GM23338 (cell line): ENCODE measurements around the gene QKI. TPM values are rescaled to one million over a fixed set of nuclear protein-coding genes. Genes with fewer than 3 reads are reported as not detected.

Experiments used
- ATAC-seq: fragments of 200-7000 bp; cut with Tn5 transposase; 3 replicates; pipeline ENCODE4 v1.9.1; 2020
- DNase-seq: peaks from one replicate; pipeline ENCODE4 v3.0.0-alpha.2; 2015; ENCODE audit warnings: low spot score
- H2AFZ ChIP-seq: fragments of 200-600 bp; sonication (generic); 2 replicates; pipeline ENCODE4 v1.8.0; 2016; ENCODE audit warnings: antibody characterized with exemption, mild to moderate bottlenecking, moderate library complexity
- H3F3A ChIP-seq: fragments of 200-600 bp; sonication (generic); replicated peaks from 2 replicates; pipeline ENCODE4 v1.8.0; 2017; ENCODE audit warnings: antibody characterized with exemption, mixed run types, low read depth
- H3K27ac ChIP-seq: fragments of 200-600 bp; sonication (generic); 2 replicates; pipeline ENCODE4 v1.6.1; 2016; ENCODE audit warnings: low read depth
- H3K27me3 ChIP-seq: fragments of 200-600 bp; sonication (generic); 2 replicates; pipeline ENCODE4 v1.8.0; 2016; ENCODE audit warnings: mild to moderate bottlenecking, mixed run types, moderate library complexity; ENCODE audit not compliant: insufficient read depth
- H3K36me3 ChIP-seq: fragments of 200-600 bp; sonication (generic); 2 replicates; pipeline ENCODE4 v1.8.0; 2016; ENCODE audit warnings: mild to moderate bottlenecking; ENCODE audit not compliant: insufficient read depth
- H3K4me1 ChIP-seq: fragments of 200-600 bp; sonication (generic); 2 replicates; pipeline ENCODE4 v1.8.0; 2016; ENCODE audit warnings: mild to moderate bottlenecking, moderate library complexity; ENCODE audit not compliant: insufficient read depth
- H3K4me2 ChIP-seq: fragments of 200-600 bp; sonication (generic); 2 replicates; pipeline ENCODE4 v1.7.1; 2017; ENCODE audit warnings: mixed run types
- H3K4me3 ChIP-seq: fragments of 200-600 bp; sonication (generic); 2 replicates; pipeline ENCODE4 v1.6.1; 2016; ENCODE audit warnings: mixed run types
- H3K79me2 ChIP-seq: fragments of 200-600 bp; sonication (generic); replicated peaks from 2 replicates; pipeline ENCODE4 v1.8.0; 2017; ENCODE audit warnings: mild to moderate bottlenecking; ENCODE audit not compliant: insufficient read depth
- H3K9me2 ChIP-seq: fragments of 200-600 bp; sonication (generic); 2 replicates; pipeline ENCODE4 v1.8.0; 2017; ENCODE audit not compliant: insufficient read depth
- H4K20me1 ChIP-seq: fragments of 200-600 bp; sonication (generic); replicated peaks from 2 replicates; pipeline ENCODE4 v1.8.0; 2017; ENCODE audit warnings: mild to moderate bottlenecking; ENCODE audit not compliant: insufficient read depth
- H3K27ac Mint-ChIP-seq: 2 replicates; pipeline ENCODE4 v1.8.0; 2020; ENCODE audit warnings: inconsistent platforms, mild to moderate bottlenecking, moderate library complexity, mixed read lengths
- H3K27me3 Mint-ChIP-seq: 3 replicates; pipeline ENCODE4 v1.8.0; 2022; ENCODE audit warnings: low read depth, mild to moderate bottlenecking, moderate library complexity, mixed read lengths, inconsistent platforms; ENCODE audit not compliant: insufficient read depth, poor library complexity
- H3K36me3 Mint-ChIP-seq: 3 replicates; pipeline ENCODE4 v1.8.0; 2021; ENCODE audit warnings: low read depth, mild to moderate bottlenecking, inconsistent platforms, moderate library complexity, mixed read lengths
- H3K4me1 Mint-ChIP-seq: 3 replicates; pipeline ENCODE4 v1.8.0; 2020; ENCODE audit warnings: mild to moderate bottlenecking, inconsistent platforms, mixed read lengths
- H3K4me3 Mint-ChIP-seq: 3 replicates; pipeline ENCODE4 v1.8.0; 2021; ENCODE audit warnings: moderate library complexity, mild to moderate bottlenecking, inconsistent platforms, mixed read lengths
- H3K9me3 Mint-ChIP-seq: 3 replicates; pipeline ENCODE4 v1.8.0; 2020; ENCODE audit warnings: moderate library complexity, mild to moderate bottlenecking, inconsistent platforms, mixed read lengths
- EZH2phosphoT487 ChIP-seq: fragments of 200-600 bp; sonication (generic); IDR thresholded peaks from one replicate; pipeline ENCODE4 v1.8.1; 2018; ENCODE audit warnings: antibody characterized with exemption; ENCODE audit not compliant: unreplicated experiment
- JUNB ChIP-seq: IDR thresholded peaks from one replicate; pipeline ENCODE4 v1.6.1; 2016; ENCODE audit warnings: antibody characterized with exemption; ENCODE audit not compliant: unreplicated experiment
- POLR2AphosphoS5 ChIP-seq: IDR thresholded peaks from 2 replicates; pipeline ENCODE4 v1.6.1; 2016; ENCODE audit warnings: antibody characterized with exemption, low read depth
- REST ChIP-seq: IDR thresholded peaks from one replicate; pipeline ENCODE4 v1.6.1; 2018; ENCODE audit warnings: antibody characterized with exemption; ENCODE audit not compliant: unreplicated experiment
- STAT1 ChIP-seq: IDR thresholded peaks from one replicate; pipeline ENCODE4 v1.6.1; 2016; ENCODE audit warnings: antibody characterized with exemption; ENCODE audit not compliant: unreplicated experiment
- ZNF114 ChIP-seq: fragments of 250-450 bp; sonication (Bioruptor Pico); IDR thresholded peaks from 2 replicates; pipeline ENCODE4 v1.5.0; 2020; ENCODE audit warnings: mild to moderate bottlenecking, moderate library complexity
- ZNF462 ChIP-seq: fragments of 250-450 bp; sonication (Bioruptor Pico); IDR thresholded peaks from 2 replicates; pipeline ENCODE4 v1.5.0; 2020; ENCODE audit warnings: mild to moderate bottlenecking, moderate library complexity
- polyA plus RNA-seq: library from polyadenylated mRNA; unstranded; fragments of >200 nt; fragmentation: Nextera tagmentation; extraction: Ambion mirVana; gene quantifications from 2 replicates; pipeline ENCODE4 v1.2.1, GENCODE V29; 2016
- total RNA-seq: library from RNA; depleted of rRNA; stranded (reverse); fragments of >200 nt; shearing (Covaris generic); gene quantifications from 2 replicates; pipeline ENCODE4 v1.2.3, GENCODE V29; 2014

The QKI gene
- total and polyA plus RNA-seq, 2 experiments from 2014 or later, result 60.8 to 159 TPM

- peaks cover 23% of the 10 kb centered on the region for H3K4me1 Mint-ChIP-seq
- TF ChIP-seq REST, result no peak
- no peak for TF ChIP-seq EZH2phosphoT487
- Histone ChIP-seq H3F3A (no peaks in the 10 kb centered on the region), H3K4me1 (peaks cover 15% of the 10 kb centered on the region), H2AFZ (no peak overlapping the region), H3K27me3 (no peaks in the 10 kb centered on the region), H3K36me3 (no peaks in the 10 kb centered on the region), H3K27ac (no peak overlapping the region), H3K4me3 (no peak overlapping the region), H3K9me2 (no peaks in the 10 kb centered on the region), H3K79me2 (no peaks in the 10 kb centered on the region), H4K20me1 (no peaks in the 10 kb centered on the region), H3K4me2 (no peak overlapping the region)
- H3K27ac Mint-ChIP-seq, result no peak overlapping the region
- ATAC-seq (no peak), DNase-seq (no peak)
- peaks cover 8% of the 10 kb centered on the region for H3K27me3 Mint-ChIP-seq
- H3K4me3 Mint-ChIP-seq, result no peak overlapping the region
- no peaks in the 10 kb centered on the region for H3K36me3 Mint-ChIP-seq
- no peaks in the 10 kb centered on the region for H3K9me3 Mint-ChIP-seq
Measured at GRCh38 chr6:163392533-163392932, 22.0 kb upstream of the QKI start.

GRCh38 chr6:163393923-163394322 lies 20.6 kb upstream of the QKI start:
- Histone ChIP-seq H3K4me2 (no peak overlapping the region), H3K36me3 (no peaks in the 10 kb centered on the region), H2AFZ (no peak overlapping the region), H3K79me2 (no peaks in the 10 kb centered on the region), H3F3A (no peaks in the 10 kb centered on the region), H4K20me1 (no peaks in the 10 kb centered on the region), H3K27ac (no peak overlapping the region), H3K9me2 (no peaks in the 10 kb centered on the region), H3K4me1 (peaks cover 17% of the 10 kb centered on the region), H3K27me3 (no peaks in the 10 kb centered on the region), H3K4me3 (no peak overlapping the region)
- ATAC-seq (no peak), DNase-seq (no peak)
- H3K27me3 Mint-ChIP-seq, result peaks cover 9% of the 10 kb centered on the region
- no peak overlapping the region for H3K4me3 Mint-ChIP-seq
- no peak overlapping the region for H3K27ac Mint-ChIP-seq
- no peaks in the 10 kb centered on the region for H3K9me3 Mint-ChIP-seq
- H3K4me1 Mint-ChIP-seq, result peaks cover 37% of the 10 kb centered on the region
- H3K36me3 Mint-ChIP-seq, result no peaks in the 10 kb centered on the region
- TF ChIP-seq JUNB, result no peak
- TF ChIP-seq ZNF462, result no peak
- no peak for TF ChIP-seq EZH2phosphoT487
- no peak for TF ChIP-seq ZNF114 (CRISPR knock-in tag)
- no peak for TF ChIP-seq REST
- TF ChIP-seq STAT1, result no peak
- no peak for TF ChIP-seq POLR2AphosphoS5
